A673 (cell line): Measurements from ENCODE around the gene FBXW12. TPM values are rescaled to one million over a fixed set of nuclear protein-coding genes. Genes with fewer than 3 reads are reported as not detected.

Experiments
- BruUV-seq: library from RNA; stranded (reverse); fragments of 400-500 nt; replicated peaks from 2 replicates; lab custom pipeline; 2021; lab: Mats Ljungman, UMichigan
- CTCF ChIA-PET: fragments of 300-600 bp; sonication (Branson Sonifier 250); formaldehyde crosslinking; loops from one replicate; lab custom pipeline; 2022; ENCODE audit warnings: antibody characterized with exemption; lab: Charles Lee
- POLR2A ChIA-PET: fragments of 300-600 bp; sonication (Branson Sonifier 250); formaldehyde crosslinking; loops from one replicate; lab custom pipeline; 2022; ENCODE audit warnings: antibody characterized with exemption; ENCODE audit not compliant: low non-redundant PET; lab: Charles Lee
- DNase-seq: peaks from one replicate; pipeline ENCODE4 v3.0.0-alpha.2; 2015; ENCODE audit warnings: low spot score
- H3K27ac ChIP-seq: fragments of 200-600 bp; sonication (generic); 2 replicates; pipeline ENCODE4 v1.5.1; 2016; ENCODE audit warnings: mixed run types, low read depth, mild to moderate bottlenecking, mixed read lengths, antibody characterized with exemption, low read length; ENCODE audit not compliant: poor library complexity, severe bottlenecking
- H3K27me3 ChIP-seq: fragments of 200-600 bp; sonication (generic); replicated peaks from 2 replicates; pipeline ENCODE4 v1.6.1; 2017; ENCODE audit warnings: mixed run types, low read depth, mild to moderate bottlenecking, mixed read lengths, antibody characterized with exemption, low read length; ENCODE audit not compliant: insufficient read depth, poor library complexity
- H3K36me3 ChIP-seq: fragments of 200-600 bp; sonication (generic); 2 replicates; pipeline ENCODE4 v1.6.1; 2016; ENCODE audit warnings: mixed run types, mild to moderate bottlenecking, mixed read lengths, antibody characterized with exemption, low read length; ENCODE audit not compliant: insufficient read depth, poor library complexity, severe bottlenecking
- H3K4me1 ChIP-seq: fragments of 200-600 bp; sonication (generic); 2 replicates; pipeline ENCODE4 v1.6.1; 2017; ENCODE audit warnings: mixed run types, mild to moderate bottlenecking, mixed read lengths, antibody characterized with exemption, low read length; ENCODE audit not compliant: insufficient read depth, poor library complexity, severe bottlenecking
- H3K4me3 ChIP-seq: fragments of 200-600 bp; sonication (generic); 2 replicates; pipeline ENCODE4 v1.5.1; 2016; ENCODE audit warnings: low read depth, mixed run types, mild to moderate bottlenecking, mixed read lengths, low read length; ENCODE audit not compliant: poor library complexity, severe bottlenecking
- H3K9me3 ChIP-seq: fragments of 200-600 bp; sonication (generic); 2 replicates; pipeline ENCODE4 v1.6.1; 2016; ENCODE audit warnings: mixed run types, low read depth, mild to moderate bottlenecking, mixed read lengths, antibody characterized with exemption, low read length; ENCODE audit not compliant: poor library complexity, severe bottlenecking
- EZH2 ChIP-seq: fragments of 200-600 bp; sonication (generic); IDR thresholded peaks from 2 replicates; pipeline ENCODE4 v1.6.1; 2017; ENCODE audit warnings: borderline replicate concordance, low read depth, mild to moderate bottlenecking, mixed read lengths, antibody characterized with exemption, low read length; ENCODE audit not compliant: poor library complexity, severe bottlenecking
- intact Hi-C: fragments of 100-400 bp; cut with micrococcal nuclease; formaldehyde crosslinking; loops from one replicate; pipeline ENCODE4 v1.10.0; 2022; ENCODE audit not compliant: unreplicated experiment
- total RNA-seq: library from RNA; stranded (reverse); gene quantifications from 2 replicates; pipeline ENCODE4 v1.2.3, GENCODE V29; 2021
- TF ChIP-seq, protein P1 (sequence below): fragments of 300-800, 200-600 bp; sonication (generic); conservative IDR thresholded peaks from 2 replicates; pipeline ENCODE4 v1.5.1; 2017; ENCODE audit warnings: low read depth, mild to moderate bottlenecking, antibody characterized with exemption, low read length, moderate library complexity, mixed read lengths

Gene FBXW12
- total RNA-seq, 1 experiment from 2014 or later = 0.60 TPM

GRCh38 chr3:48394391-48394790, 22.4 kb downstream of the FBXW12 start:
- Histone ChIP-seq H3K36me3 (no peaks in the 10 kb centered on the region), H3K27me3 (no peaks in the 10 kb centered on the region), H3K27ac (no peak overlapping the region), H3K4me1 (no peaks in the 10 kb centered on the region), H3K9me3 (no peaks in the 10 kb centered on the region), H3K4me3 (no peak overlapping the region)
- ChIA-PET CTCF (no interaction called here), POLR2A (no interaction called here)
- no TSS peak for BruUV-seq
- intact Hi-C loops = no loop called here
- no peak for DNase-seq
- TF ChIP-seq EZH2 = no peak
- TF ChIP-seq, protein P1, sequence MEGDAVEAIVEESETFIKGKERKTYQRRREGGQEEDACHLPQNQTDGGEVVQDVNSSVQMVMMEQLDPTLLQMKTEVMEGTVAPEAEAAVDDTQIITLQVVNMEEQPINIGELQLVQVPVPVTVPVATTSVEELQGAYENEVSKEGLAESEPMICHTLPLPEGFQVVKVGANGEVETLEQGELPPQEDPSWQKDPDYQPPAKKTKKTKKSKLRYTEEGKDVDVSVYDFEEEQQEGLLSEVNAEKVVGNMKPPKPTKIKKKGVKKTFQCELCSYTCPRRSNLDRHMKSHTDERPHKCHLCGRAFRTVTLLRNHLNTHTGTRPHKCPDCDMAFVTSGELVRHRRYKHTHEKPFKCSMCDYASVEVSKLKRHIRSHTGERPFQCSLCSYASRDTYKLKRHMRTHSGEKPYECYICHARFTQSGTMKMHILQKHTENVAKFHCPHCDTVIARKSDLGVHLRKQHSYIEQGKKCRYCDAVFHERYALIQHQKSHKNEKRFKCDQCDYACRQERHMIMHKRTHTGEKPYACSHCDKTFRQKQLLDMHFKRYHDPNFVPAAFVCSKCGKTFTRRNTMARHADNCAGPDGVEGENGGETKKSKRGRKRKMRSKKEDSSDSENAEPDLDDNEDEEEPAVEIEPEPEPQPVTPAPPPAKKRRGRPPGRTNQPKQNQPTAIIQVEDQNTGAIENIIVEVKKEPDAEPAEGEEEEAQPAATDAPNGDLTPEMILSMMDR = no peak

DNA sequence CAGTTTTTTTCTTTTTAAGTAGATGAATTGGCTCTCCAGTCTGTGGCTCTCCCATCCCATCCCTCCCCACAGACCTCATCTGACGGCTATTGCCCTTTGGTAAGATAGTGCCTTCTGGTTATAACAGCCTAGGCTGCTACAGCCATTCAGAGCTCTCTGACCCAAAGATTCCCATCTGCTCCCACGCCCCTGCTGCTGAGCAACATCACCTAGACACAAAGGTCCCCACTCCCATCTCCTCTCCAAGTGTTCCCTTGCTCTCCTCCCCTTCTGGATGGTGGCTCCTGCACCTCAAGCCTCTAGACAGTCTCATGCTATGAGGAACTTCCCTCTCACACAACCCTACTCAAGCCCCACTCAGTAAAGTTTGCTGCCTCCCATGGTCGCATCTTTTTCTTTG, 23.7 kb downstream of the FBXW12 start:
- ChIA-PET CTCF (interaction anchor here (1.4 kb wide), 1 partner anchor 41 kb away, joined by 4 read pairs; no protein-coding TSS in a partner anchor), POLR2A (no interaction called here)
- H3K4me1 ChIP-seq = no peaks in the 10 kb centered on the region
- no peak overlapping the region for H3K4me3 ChIP-seq
- intact Hi-C loops = no loop called here
- no peak for DNase-seq
- TF ChIP-seq, protein P1 = no peak
- no peak for TF ChIP-seq EZH2
- H3K9me3 ChIP-seq = no peaks in the 10 kb centered on the region
- H3K27me3 ChIP-seq = no peaks in the 10 kb centered on the region
- no TSS peak for BruUV-seq
- no peaks in the 10 kb centered on the region for H3K36me3 ChIP-seq
- H3K27ac ChIP-seq = no peak overlapping the region

- intact Hi-C loops = no loop called here
- ChIA-PET CTCF (no interaction called here), POLR2A (no interaction called here)
- H3K36me3 ChIP-seq = no peaks in the 10 kb centered on the region
- TF ChIP-seq EZH2 = no peak
- TF ChIP-seq, protein P1 = no peak
- H3K27ac ChIP-seq = no peak overlapping the region
- no peaks in the 10 kb centered on the region for H3K4me1 ChIP-seq
- no TSS peak for BruUV-seq
- no peak overlapping the region for H3K4me3 ChIP-seq
- DNase-seq = no peak
- no peaks in the 10 kb centered on the region for H3K9me3 ChIP-seq
- H3K27me3 ChIP-seq = no peaks in the 10 kb centered on the region
Observed at GRCh38 chr3:48397767-48398681, 26.0 kb downstream of the FBXW12 start.
